ENCODE results near the gene RBPMS2.

Gene RBPMS2

GRCh38 chr15:64699751-64700388 is 75.5 kb downstream of the RBPMS2 start:
- intact Hi-C loops (cut with DNase I) = no loop called here
- peak in 2 of 10 donors; percentile 25 to 35 for DNase-seq

GRCh38 chr15:64698823-64699222 is 76.6 kb downstream of the RBPMS2 start:
- DNase-seq = no peak
- intact Hi-C loops (cut with DNase I) = no loop called here

- DNase-seq = no peak
- intact Hi-C loops (cut with DNase I) = no loop called here
Observed at GRCh38 chr15:64697911-64698369, 77.4 kb downstream of the RBPMS2 start.

GRCh38 chr15:64696481-64696880 is 78.9 kb downstream of the RBPMS2 start:
- intact Hi-C loops (cut with DNase I) = no loop called here
- DNase-seq = no peak

- no peak for DNase-seq
- intact Hi-C loops (cut with DNase I) = no loop called here
Observed at GRCh38 chr15:64695561-64695992, 79.8 kb downstream of the RBPMS2 start.

GRCh38 chr15:64694816-64695215 is 80.6 kb downstream of the RBPMS2 start:
- no peak for DNase-seq
- intact Hi-C loops (cut with DNase I) = no loop called here

GRCh38 chr15:64693134-64693533 is 82.3 kb downstream of the RBPMS2 start:
- intact Hi-C loops (cut with DNase I) = no loop called here
- DNase-seq = peak in 1 of 10 donors; percentile 88

GRCh38 chr15:64691896-64692565 is 83.4 kb downstream of the RBPMS2 start:
- intact Hi-C loops (cut with DNase I) = no loop called here
- no peak for DNase-seq

GRCh38 chr15:64690578-64691296 is 84.7 kb downstream of the RBPMS2 start:
- intact Hi-C loops (cut with DNase I) = no loop called here
- DNase-seq = no peak

GRCh38 chr15:64690008-64690407 is 85.4 kb downstream of the RBPMS2 start:
- intact Hi-C loops (cut with DNase I) = no loop called here
- no peak for DNase-seq

All from posterior cingulate gyrus (tissue), 11 donors.